GM12875 (cell line): ENCODE results near the gene PEG3.

Experiments used
- H3K4me3 ChIP-seq: one replicate; pipeline ENCODE4 v1.5.1; 2011; ENCODE audit warnings: low read depth, low read length, control low read depth
- CTCF ChIP-seq: IDR thresholded peaks from 2 replicates; pipeline ENCODE4 v1.5.1; 2011; ENCODE audit warnings: low read depth, mild to moderate bottlenecking, control low read depth, inconsistent platforms, low read length, moderate library complexity, borderline replicate concordance; ENCODE audit not compliant: insufficient read depth

The PEG3 gene

GRCh38 chr19:56810260-56810659 lies 30.3 kb downstream of the PEG3 start:
- TF ChIP-seq CTCF: no peak
- H3K4me3 ChIP-seq: no peak overlapping the region

DNA sequence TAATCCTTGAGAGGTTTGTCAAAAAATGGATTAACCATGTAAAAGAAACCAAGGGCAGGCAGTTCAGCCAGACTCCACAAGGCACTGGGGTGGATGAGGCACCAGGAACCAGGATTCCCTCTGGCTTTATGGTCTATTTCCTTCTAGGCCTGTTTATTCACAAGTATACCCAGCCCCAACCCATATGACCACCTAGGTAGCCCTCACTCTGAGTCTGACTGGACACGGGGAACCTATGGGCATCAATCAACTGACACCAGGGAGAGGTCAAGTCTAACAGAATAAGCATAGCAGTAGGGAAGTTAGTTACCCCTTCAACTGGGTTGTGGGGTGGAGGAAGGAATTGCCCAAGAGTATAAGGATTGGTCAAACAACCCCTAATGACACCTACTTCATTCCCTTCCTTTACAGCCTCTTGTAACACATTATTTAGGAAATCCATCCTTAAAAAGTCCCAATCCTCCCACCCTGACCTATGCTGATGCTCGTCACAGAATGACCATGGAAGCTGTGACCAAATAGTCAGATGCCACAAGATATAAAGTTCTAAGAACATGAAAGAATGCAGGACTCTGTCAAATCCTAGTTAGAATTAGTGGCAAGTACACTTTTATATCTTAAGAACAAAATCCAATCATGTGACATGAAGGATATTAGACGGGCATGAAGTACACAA lies 31.7 kb downstream of the PEG3 start:
- no peak for TF ChIP-seq CTCF
- no peak overlapping the region for H3K4me3 ChIP-seq

DNA sequence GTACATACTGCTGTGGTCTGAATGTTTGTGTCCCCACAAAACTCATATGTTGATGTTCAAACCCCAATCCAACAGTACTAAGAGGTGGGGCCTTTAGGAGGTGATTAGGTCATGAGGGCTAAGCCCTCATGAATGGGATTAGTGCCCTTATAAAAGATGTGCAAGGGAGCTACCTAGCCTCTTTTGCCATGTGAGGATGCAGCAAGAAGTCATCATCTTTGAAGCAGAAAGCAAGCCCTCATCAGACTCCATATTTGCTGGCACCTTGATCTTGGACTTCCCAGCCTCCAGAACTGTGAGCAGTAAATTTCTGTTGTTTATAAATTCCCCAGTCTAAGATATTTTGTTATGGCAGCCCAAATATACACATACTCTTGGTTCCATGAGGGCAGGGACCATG lies 33.9 kb downstream of the PEG3 start:
- no peak overlapping the region for H3K4me3 ChIP-seq
- TF ChIP-seq CTCF: no peak
